SK-N-SH treated with all-trans-retinoic acid at 6 μM for 48 hours (cell line): ENCODE measurements around the gene MEI1.

Experiments used
- ATAC-seq: fragments of 200-7000 bp; cut with Tn5 transposase; 3 replicates; pipeline ENCODE4 v1.9.1; 2020; ENCODE audit warnings: mild to moderate bottlenecking, moderate library complexity
- BACH2 ChIP-seq: fragments of 250-450 bp; sonication (Bioruptor Pico); IDR thresholded peaks from 2 replicates; pipeline ENCODE4 v1.9.0; 2021; ENCODE audit warnings: mild to moderate bottlenecking, borderline replicate concordance
- CREB5 ChIP-seq: fragments of 250-450 bp; sonication (Bioruptor Pico); IDR thresholded peaks from 2 replicates; pipeline ENCODE4 v1.5.1; 2020; ENCODE audit warnings: low read depth, mild to moderate bottlenecking, moderate library complexity
- CSDC2 ChIP-seq: fragments of 250-450 bp; sonication (Bioruptor Pico); IDR thresholded peaks from 2 replicates; pipeline ENCODE4 v1.5.0; 2020; ENCODE audit warnings: mild to moderate bottlenecking, moderate library complexity
- ESRRG ChIP-seq: fragments of 250-450 bp; sonication (Bioruptor Pico); IDR thresholded peaks from 2 replicates; pipeline ENCODE4 v1.6.1; 2021; ENCODE audit warnings: mild to moderate bottlenecking
- GLIS3 ChIP-seq: fragments of 250-450 bp; sonication (Bioruptor Pico); IDR thresholded peaks from 2 replicates; pipeline ENCODE4 v1.5.0; 2020; ENCODE audit warnings: mild to moderate bottlenecking, moderate library complexity
- ISL1 ChIP-seq: fragments of 250-450 bp; sonication (Bioruptor Pico); IDR thresholded peaks from 2 replicates; pipeline ENCODE4 v2.1.2; 2022; ENCODE audit warnings: mild to moderate bottlenecking, moderate library complexity
- OSR1 ChIP-seq: fragments of 250-450 bp; sonication (Bioruptor Pico); IDR thresholded peaks from 2 replicates; pipeline ENCODE4 v1.8.0; 2022; ENCODE audit warnings: moderate library complexity, mild to moderate bottlenecking, inconsistent platforms
- PPARA ChIP-seq: fragments of 250-450 bp; sonication (Bioruptor Pico); IDR thresholded peaks from 2 replicates; pipeline ENCODE4 v1.5.0; 2020; ENCODE audit warnings: mild to moderate bottlenecking, borderline replicate concordance
- RARB ChIP-seq: fragments of 250-450 bp; sonication (Bioruptor Pico); IDR thresholded peaks from 2 replicates; pipeline ENCODE4 v1.8.0; 2021; ENCODE audit warnings: mild to moderate bottlenecking, moderate library complexity
- SNAI2 ChIP-seq: fragments of 250-450 bp; sonication (Bioruptor Pico); IDR thresholded peaks from 2 replicates; pipeline ENCODE4 v1.5.0; 2020; ENCODE audit warnings: mild to moderate bottlenecking, moderate library complexity
- TCF4 ChIP-seq: fragments of 250-450 bp; sonication (Bioruptor Pico); IDR thresholded peaks from 2 replicates; pipeline ENCODE4 v1.8.0; 2021; ENCODE audit warnings: mild to moderate bottlenecking, moderate library complexity, borderline replicate concordance
- ZC3H10 ChIP-seq: fragments of 250-450 bp; sonication (Bioruptor Pico); IDR thresholded peaks from 2 replicates; pipeline ENCODE4 v1.5.1; 2021; ENCODE audit warnings: mild to moderate bottlenecking, moderate library complexity
- ZFP3 ChIP-seq: fragments of 250-450 bp; sonication (Bioruptor Pico); IDR thresholded peaks from 2 replicates; pipeline ENCODE4 v1.5.0; 2020; ENCODE audit warnings: mild to moderate bottlenecking, moderate library complexity
- ZNF565 ChIP-seq: fragments of 450-650 bp; formaldehyde crosslinking; conservative IDR thresholded peaks from 2 replicates; pipeline ENCODE4 v1.5.0; 2020; ENCODE audit warnings: low read depth, mild to moderate bottlenecking, moderate library complexity
- ZNF70 ChIP-seq: fragments of 450-650 bp; formaldehyde crosslinking; IDR thresholded peaks from 2 replicates; pipeline ENCODE4 v1.5.0; 2020; ENCODE audit warnings: mild to moderate bottlenecking, moderate library complexity
- TF ChIP-seq, protein P1 (sequence below): fragments of 250-450 bp; sonication (Bioruptor Pico); IDR thresholded peaks from 2 replicates; pipeline ENCODE4 v1.5.0; 2020; ENCODE audit warnings: mild to moderate bottlenecking, moderate library complexity
- TF ChIP-seq, protein P2 (sequence below): fragments of 250-450 bp; sonication (Bioruptor Pico); IDR thresholded peaks from 2 replicates; pipeline ENCODE4 v1.8.0; 2021; ENCODE audit warnings: low read depth, mild to moderate bottlenecking, moderate library complexity, borderline replicate concordance

Gene MEI1

GRCh38 chr22:41826430-41827383 lies 127.4 kb downstream of the MEI1 start (continued):
- TF ChIP-seq, protein P1, sequence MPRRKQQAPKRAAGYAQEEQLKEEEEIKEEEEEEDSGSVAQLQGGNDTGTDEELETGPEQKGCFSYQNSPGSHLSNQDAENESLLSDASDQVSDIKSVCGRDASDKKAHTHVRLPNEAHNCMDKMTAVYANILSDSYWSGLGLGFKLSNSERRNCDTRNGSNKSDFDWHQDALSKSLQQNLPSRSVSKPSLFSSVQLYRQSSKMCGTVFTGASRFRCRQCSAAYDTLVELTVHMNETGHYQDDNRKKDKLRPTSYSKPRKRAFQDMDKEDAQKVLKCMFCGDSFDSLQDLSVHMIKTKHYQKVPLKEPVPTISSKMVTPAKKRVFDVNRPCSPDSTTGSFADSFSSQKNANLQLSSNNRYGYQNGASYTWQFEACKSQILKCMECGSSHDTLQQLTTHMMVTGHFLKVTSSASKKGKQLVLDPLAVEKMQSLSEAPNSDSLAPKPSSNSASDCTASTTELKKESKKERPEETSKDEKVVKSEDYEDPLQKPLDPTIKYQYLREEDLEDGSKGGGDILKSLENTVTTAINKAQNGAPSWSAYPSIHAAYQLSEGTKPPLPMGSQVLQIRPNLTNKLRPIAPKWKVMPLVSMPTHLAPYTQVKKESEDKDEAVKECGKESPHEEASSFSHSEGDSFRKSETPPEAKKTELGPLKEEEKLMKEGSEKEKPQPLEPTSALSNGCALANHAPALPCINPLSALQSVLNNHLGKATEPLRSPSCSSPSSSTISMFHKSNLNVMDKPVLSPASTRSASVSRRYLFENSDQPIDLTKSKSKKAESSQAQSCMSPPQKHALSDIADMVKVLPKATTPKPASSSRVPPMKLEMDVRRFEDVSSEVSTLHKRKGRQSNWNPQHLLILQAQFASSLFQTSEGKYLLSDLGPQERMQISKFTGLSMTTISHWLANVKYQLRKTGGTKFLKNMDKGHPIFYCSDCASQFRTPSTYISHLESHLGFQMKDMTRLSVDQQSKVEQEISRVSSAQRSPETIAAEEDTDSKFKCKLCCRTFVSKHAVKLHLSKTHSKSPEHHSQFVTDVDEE (CRISPR knock-in tag), result no peak
- TF ChIP-seq ESRRG (no peak), OSR1 (CRISPR knock-in tag) (no peak), CSDC2 (no peak), ZFP3 (CRISPR knock-in tag) (no peak), GLIS3 (CRISPR knock-in tag) (no peak), ISL1 (no peak)
- TF ChIP-seq, all 23 proteins: peak for 0

DNA sequence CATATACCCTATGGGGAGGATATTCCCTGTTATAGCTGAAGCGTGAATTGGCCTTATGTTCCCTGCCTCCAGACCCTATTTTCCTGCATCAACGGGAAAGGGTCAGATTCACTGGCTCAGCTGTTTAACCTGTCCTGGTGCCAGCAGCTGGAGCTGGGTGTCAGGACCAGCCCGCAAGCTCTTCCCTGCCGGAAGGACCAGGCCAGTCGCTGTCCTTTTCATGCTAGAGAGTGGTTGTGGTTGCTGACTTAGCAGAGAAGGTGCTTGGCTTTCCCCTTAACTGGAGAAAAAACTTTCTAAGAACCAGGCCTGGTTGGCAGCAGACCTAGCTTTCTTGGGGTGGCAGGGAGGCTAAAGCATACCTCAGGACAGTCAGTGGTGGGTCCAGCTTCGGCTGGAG lies 128.4 kb downstream of the MEI1 start:
- ATAC-seq, result no peak
- no peak for TF ChIP-seq GLIS3 (CRISPR knock-in tag)
- no peak for TF ChIP-seq CSDC2
- no peak for TF ChIP-seq OSR1 (CRISPR knock-in tag)
- TF ChIP-seq ESRRG, result no peak
- no peak for TF ChIP-seq PPARA (CRISPR knock-in tag)
- TF ChIP-seq CREB5 (CRISPR knock-in tag), result no peak
- TF ChIP-seq RARB (CRISPR knock-in tag), result no peak
- TF ChIP-seq SNAI2 (CRISPR knock-in tag), result no peak
- TF ChIP-seq ZNF70 (CRISPR knock-in tag), result no peak
- TF ChIP-seq TCF4 (CRISPR knock-in tag), result no peak
- no peak for TF ChIP-seq BACH2 (CRISPR knock-in tag)

- no peak for ATAC-seq
- TF ChIP-seq RARB (CRISPR knock-in tag), result no peak
- TF ChIP-seq ZNF565, result no peak
- no peak for TF ChIP-seq ZFP3 (CRISPR knock-in tag)
- TF ChIP-seq PPARA (CRISPR knock-in tag), result no peak
- TF ChIP-seq, protein P1 (CRISPR knock-in tag), result no peak
- no peak for TF ChIP-seq CSDC2
- no peak for TF ChIP-seq ZC3H10 (CRISPR knock-in tag)
- TF ChIP-seq CREB5 (CRISPR knock-in tag), result no peak
- TF ChIP-seq BACH2 (CRISPR knock-in tag), result no peak
- no peak for TF ChIP-seq ISL1
- TF ChIP-seq, protein P2, sequence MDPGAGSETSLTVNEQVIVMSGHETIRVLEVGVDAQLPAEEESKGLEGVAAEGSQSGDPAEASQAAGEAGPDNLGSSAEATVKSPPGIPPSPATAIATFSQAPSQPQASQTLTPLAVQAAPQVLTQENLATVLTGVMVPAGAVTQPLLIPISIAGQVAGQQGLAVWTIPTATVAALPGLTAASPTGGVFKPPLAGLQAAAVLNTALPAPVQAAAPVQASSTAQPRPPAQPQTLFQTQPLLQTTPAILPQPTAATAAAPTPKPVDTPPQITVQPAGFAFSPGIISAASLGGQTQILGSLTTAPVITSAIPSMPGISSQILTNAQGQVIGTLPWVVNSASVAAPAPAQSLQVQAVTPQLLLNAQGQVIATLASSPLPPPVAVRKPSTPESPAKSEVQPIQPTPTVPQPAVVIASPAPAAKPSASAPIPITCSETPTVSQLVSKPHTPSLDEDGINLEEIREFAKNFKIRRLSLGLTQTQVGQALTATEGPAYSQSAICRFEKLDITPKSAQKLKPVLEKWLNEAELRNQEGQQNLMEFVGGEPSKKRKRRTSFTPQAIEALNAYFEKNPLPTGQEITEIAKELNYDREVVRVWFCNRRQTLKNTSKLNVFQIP (CRISPR knock-in tag), result no peak
- no peak for TF ChIP-seq SNAI2 (CRISPR knock-in tag)
- TF ChIP-seq, all 23 proteins: peak for 0
Observed at GRCh38 chr22:41828516-41828915, 129.2 kb downstream of the MEI1 start.
